Measurements from ENCODE around the gene DTNA.

- TF ChIP-seq CTCF (conservative IDR thresholded peaks at IDR 0.05; ENCODE audit: low read depth, low read length): no peak
- no peak for TF ChIP-seq EZH2phosphoT487 (IDR thresholded peaks at IDR 0.05; ENCODE audit: borderline replicate concordance, low read length)
- TF ChIP-seq EZH2 (IDR thresholded peaks at IDR 0.05; ENCODE audit: low read length, unreplicated experiment): no peak
Measured at GRCh38 chr18:34873986-34874580, 164.0 kb downstream of the DTNA start.

All from PC-3 (cell line).